ENCODE measurements around the gene ORAI1.
"Not testable (repeated sequence)": the region's sequence is repeated elsewhere in the genome, so short reads cannot be mapped to it uniquely, and the experiment has no call there.

Gene ORAI1

GRCh38 chr12:121649819-121650353, 23.6 kb downstream of the ORAI1 start:
- no peak for DNase-seq

DNA sequence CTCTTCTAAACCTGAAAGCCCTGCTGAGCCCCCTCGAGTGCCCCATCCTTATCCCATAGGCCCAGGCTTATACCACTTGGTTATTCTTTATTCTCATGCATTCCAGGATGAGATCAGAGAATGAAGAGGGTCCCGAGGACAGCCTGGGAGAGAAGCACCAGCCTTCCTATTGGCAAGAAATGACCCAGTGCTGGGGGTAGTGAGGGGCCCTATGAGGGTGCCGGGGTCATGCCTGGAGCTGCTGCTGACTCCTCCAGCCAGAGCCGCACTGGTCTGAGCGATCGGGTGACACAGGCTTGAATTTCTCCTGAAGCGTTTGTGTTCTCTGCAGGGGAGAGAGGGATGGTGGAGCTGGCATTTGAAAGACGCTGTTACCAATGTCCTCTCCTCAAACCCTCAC, 25.0 kb downstream of the ORAI1 start:
- DNase-seq, result no peak

DNA sequence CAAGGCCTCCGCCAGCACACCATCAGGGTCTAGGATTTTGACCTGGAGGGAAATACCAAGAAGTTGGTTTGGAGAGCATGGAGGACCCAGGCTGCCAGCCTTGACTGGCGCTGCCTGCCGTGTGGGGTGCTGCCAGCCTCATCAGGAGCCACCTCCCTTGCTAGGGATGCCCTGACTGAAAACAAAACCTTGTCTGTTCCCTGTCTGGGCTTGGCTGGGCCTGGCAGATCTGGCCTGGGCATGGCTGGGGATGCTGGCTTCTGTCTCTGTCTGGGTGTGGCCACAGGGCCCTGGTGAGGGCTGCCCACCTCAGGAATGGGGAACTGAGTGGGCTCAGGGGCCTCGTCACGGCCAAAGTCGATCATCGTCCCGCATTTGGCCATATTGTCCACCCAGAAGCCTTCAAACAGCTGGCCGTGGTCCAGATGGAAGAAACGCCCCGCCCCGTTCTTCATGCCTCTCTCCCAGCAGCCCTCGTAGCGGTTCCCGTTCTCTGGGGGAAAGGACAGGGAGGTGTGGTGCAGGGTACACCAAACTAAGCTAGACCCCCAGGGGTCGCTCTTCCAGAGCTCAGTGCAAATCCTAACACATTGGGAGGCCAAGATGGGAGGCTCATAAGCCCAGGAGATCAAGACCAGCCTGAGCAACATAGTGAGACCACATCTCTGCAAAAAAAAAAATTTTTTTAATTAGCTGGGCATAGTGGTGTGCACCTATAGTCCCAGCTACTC, 26.6 kb downstream of the ORAI1 start:
- DNase-seq, result no peak

- no peak for DNase-seq
Measured at GRCh38 chr12:121653999-121654398, 27.7 kb downstream of the ORAI1 start.

GRCh38 chr12:121656122-121656521, 29.8 kb downstream of the ORAI1 start:
- DNase-seq, result no peak

GRCh38 chr12:121657305-121658008, 31.1 kb downstream of the ORAI1 start:
- no peak for DNase-seq

DNA sequence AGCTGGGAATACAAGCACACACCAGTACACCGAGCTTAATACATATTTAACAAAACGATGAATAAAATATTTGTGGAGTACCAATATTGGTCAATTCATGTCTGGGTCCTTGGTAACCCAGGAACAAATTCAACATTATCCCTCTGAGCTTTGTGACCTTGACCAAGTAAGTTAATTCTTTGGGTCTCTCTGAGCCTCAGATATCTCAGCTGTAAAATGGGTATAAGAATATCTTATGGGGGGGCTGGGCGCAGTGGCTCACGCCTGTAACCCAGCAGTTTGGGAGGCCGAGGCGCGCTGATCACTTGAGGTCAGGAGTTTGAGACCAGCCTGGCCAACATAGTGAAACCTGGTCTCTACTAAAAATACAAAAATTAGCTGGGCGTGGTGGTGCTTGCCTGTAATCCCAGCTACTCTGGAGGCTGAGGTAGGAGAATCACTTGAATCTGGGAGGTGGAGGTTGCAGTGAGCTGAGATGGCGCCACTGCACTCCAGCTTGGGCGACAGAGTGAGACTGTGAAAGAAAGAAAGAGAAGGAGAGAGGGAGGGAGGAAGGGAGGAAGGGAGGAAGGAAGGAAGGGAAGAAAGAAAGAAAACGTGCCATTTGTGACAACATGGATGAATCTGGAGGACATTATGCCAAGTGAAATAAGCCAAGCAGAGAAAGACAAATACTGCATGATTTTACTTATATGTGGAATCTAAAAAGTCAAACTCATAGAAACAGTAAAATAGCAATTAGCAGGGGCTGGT, 35.2 kb downstream of the ORAI1 start:
- DNase-seq, result not testable (repeated sequence)

DNA sequence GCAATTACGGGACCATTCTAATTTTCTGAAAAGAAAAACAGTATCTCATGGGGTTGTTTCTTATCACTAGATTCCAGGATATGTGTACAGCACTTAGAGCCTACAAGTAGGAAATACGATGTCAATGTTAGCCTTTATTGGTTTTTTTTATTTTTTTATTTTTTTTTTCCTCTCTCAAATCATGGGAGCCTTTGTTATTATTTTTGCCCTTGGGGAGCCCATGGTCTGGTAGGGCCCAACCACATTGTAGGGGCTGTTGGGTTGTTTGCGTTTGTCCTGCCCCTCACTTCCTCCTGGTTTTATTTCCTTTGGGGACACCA, 37.2 kb downstream of the ORAI1 start:
- DNase-seq, result no peak

DNA sequence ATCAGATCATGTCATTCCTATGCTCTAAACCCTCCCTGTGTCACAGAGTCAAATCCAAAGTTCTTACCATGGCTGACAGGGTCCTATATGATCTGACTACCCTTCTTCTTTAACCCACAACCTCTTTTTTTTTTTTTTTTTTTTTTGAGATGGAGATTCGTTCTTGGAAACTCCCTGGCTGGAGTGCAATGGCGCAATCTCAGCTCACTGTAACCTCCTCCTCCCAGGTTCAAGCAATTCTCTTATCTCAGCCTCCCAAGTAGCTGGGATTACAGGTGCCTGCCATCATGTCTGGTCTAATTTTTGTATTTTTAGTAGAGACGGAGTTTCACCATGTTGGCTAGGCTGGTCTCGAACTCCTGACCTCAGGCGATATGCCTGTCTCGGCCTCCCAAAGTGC, 40.5 kb downstream of the ORAI1 start:
- not testable (repeated sequence) for DNase-seq

GRCh38 chr12:121668750-121669520, 42.6 kb downstream of the ORAI1 start:
- DNase-seq, result peak; percentile 66

GRCh38 chr12:121669521-121669900, 43.2 kb downstream of the ORAI1 start, which contains the start of gene MORN3:
Gene MORN3 (minus strand): TSS chr12:121669654. CDS start chr12:121669483, 171 bp downstream.
- DNase-seq, result no peak

GRCh38 chr12:121673013-121673511, 46.7 kb downstream of the ORAI1 start:
- DNase-seq, result no peak

GRCh38 chr12:121676190-121676589, 49.9 kb downstream of the ORAI1 start:
- no peak for DNase-seq

DNA sequence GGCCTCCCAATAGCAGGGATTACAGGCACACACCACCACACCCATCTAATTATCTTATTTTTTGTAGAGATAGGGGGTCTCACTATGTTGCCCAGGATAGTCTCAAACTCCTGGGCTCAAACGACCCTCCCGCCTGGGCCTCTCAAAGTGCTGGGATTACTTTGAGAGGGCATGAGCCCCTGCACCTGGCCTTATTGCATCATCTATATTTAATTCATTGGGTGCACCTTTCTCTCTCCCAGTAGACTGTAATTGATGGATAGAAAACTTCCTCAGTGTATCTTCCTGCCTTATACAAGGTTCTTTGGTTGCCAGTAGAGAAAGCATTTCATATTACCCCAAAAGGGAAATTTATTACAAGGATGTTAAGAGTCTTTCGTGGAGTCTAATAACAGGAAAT, 52.0 kb downstream of the ORAI1 start:
- DNase-seq, result no peak

GRCh38 chr12:121678716-121679300, 52.5 kb downstream of the ORAI1 start:
- no peak for DNase-seq

GRCh38 chr12:121679661-121680197, 53.4 kb downstream of the ORAI1 start:
- not testable (repeated sequence) for DNase-seq

DNA sequence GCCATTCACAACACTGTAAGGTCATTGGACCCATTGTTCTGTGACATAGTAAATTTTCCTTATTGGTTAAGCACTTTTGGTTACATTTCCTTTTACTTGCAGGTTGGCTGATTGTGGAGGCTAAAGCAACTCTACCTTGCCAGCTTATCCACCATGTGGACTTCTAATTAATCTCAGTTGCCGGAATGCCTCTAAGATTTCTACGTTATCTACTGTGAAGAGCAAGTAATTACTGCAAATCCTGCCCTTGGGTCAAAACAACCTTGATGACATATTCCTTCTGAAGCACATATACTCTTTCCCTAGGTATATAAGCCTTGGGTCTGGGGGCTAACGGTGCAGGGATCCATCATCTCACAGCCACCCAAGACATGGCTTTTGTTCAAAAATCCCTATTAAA, 62.6 kb downstream of the ORAI1 start:
- DNase-seq, result no peak

GRCh38 chr12:121689430-121689829, 63.1 kb downstream of the ORAI1 start:
- no peak for DNase-seq
